Left lobe of liver (tissue), 2 donors: ENCODE results near the gene FOXC2. TPM values are rescaled to one million over a fixed set of nuclear protein-coding genes. Genes with fewer than 3 reads are reported as not detected.
A peak's percentile ranks its signal among the peaks of the same experiment; 100 is the strongest.

ENCODE experiments used
- ATAC-seq: fragments of 200-7000 bp; cut with Tn5 transposase; one replicate; pipeline ENCODE4 v1.9.1; 2020; ENCODE audit warnings: mild to moderate bottlenecking, moderate library complexity
- DNase-seq: peaks from one replicate; pipeline ENCODE4 v3.0.0-alpha.2; 2020; ENCODE audit warnings: low spot score
- total RNA-seq: library from RNA; stranded (reverse); gene quantifications from one replicate; pipeline ENCODE4 v1.2.1, GENCODE V29; 2021
- donor health status: DM: no; HTN: no; CAD: no; lungs with moderate emphysema.
- donor health status: DM: no; HTN: yes; CAD: no.

FOXC2 gene
- total RNA-seq, 1 donor from 2014 or later, result 0.13 TPM

GRCh38 chr16:86554917-86555703, 11.5 kb upstream of the FOXC2 start, which contains the start of gene MTHFSD:
TSS of gene MTHFSD (minus strand) at chr16:86555235. CDS start at chr16:86555184, 51 bp downstream.
- peak; percentile 98 for ATAC-seq
- DNase-seq, result peak; percentile 95

- no peak for ATAC-seq
- no peak for DNase-seq
Measured at GRCh38 chr16:86555704-86556075, 10.9 kb upstream of the FOXC2 start.

DNA sequence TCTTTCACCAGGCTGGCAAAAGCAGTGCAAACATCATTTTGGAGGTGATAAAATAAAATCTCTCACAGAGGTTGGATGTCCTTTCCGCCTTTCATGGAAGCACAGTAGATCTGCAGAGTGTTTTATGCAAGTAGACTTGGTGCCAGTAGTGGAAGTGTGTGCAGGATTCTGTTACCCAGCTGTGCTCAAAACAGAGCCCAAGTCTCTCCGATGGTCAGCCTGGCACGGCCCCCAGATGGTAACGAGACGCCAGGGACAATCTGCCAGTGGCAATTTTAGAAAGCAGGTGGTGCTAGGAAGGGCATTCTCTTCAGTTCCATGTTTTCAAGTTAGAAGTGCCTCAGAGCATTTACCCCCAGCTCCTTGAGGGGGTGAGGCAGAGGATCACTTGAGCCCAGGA, 10.1 kb upstream of the FOXC2 start:
- DNase-seq (no peak), ATAC-seq (no peak)

GRCh38 chr16:86557587-86557986, 9.0 kb upstream of the FOXC2 start:
- DNase-seq (no peak), ATAC-seq (no peak)

DNA sequence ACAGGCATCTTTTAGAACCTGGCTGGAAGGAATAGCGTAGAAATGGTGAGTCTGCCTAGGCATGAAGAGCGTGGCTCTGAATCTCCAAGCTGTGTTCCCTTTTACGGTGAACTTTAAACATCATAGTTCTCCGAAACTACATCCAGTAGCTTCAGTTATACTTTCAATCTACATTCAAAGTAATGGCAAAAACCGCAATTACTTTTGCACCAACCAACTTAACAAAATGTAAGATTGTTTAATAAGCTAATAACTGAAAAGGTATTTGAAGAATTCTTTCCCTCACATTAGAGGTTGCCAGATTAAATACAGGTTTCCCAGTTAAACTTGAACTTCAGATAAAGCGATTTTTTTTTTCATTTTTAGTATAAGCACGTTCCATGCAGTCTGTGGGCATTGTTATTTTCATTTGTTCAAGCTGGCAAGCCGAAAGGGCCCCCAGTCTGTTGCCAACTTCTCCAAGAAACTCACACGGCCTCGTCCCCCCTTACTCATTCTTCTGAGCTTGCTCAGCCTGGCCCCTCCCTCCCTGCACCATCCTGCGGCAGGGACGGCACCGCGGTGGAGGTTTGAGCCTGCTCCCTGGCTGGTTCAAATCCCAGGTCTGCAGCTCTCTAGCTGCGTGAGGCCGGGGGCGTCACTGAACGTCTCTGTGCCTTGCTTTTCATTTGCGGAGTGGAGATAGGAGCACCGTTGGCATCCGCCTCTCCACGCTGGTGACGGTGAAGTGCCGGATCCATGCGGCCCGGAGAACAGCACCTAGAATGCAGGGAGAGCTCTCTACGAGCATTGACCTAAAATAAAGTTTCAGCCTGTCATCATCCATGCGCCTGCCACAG, 8.1 kb upstream of the FOXC2 start:
- ATAC-seq, result no peak
- DNase-seq, result no peak

GRCh38 chr16:86559802-86560305, 6.8 kb upstream of the FOXC2 start:
- DNase-seq, result no peak
- no peak for ATAC-seq

- DNase-seq (no peak), ATAC-seq (no peak)
Measured at GRCh38 chr16:86562356-86562755, 4.3 kb upstream of the FOXC2 start.

DNA sequence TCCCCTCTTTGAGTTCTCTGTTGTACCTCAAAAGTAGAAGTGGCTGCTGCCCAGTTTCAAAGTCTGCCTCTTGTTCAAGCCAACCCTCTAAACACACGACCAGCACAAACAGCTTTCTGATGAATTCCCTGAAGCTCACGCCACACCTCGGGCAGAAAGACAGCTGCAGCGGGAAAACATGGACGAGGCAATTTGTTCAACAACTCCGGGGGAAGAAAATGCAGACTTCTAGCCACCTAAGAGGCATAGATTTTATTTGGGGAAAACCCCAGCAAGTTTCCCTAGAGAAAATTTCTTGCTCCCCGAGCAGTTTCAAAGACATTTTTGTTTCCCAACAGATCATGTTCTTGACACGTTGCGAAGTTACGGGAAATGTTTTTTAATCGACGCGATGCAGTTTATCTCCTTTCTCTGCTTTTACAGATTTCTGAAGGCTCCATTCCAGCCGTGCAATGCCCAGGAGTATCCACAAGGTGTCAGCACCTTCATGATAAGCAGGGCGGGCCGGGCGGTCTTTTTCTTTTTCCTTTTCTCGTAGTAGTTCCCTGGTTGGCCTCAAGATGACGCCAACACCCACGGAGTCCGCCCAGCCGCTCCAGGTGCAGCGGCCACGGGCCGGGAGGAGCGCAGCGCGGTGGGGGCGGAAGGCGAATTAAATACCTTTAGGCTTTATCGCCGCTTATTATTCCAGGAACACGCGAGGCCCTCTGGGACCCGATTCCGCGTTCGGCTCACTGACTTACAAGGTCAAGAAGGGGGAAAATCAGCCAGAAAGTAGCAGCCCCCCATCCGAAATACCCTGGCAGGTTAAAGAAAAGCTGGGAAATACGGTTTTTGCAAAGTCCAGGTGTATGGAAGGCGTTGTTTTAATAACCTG, 2.9 kb upstream of the FOXC2 start:
- DNase-seq (peak; percentile 83), ATAC-seq (peak; percentile 100)

- ATAC-seq, result no peak
- no peak for DNase-seq
Measured at GRCh38 chr16:86565181-86565631, 1.4 kb upstream of the FOXC2 start.

- no peak for DNase-seq
- ATAC-seq, result no peak
Measured at GRCh38 chr16:86565644-86566511, 751 bp upstream of the FOXC2 start.

GRCh38 chr16:86566966-86567700, 504 bp downstream of the FOXC2 start:
- no peak for ATAC-seq
- no peak for DNase-seq

DNA sequence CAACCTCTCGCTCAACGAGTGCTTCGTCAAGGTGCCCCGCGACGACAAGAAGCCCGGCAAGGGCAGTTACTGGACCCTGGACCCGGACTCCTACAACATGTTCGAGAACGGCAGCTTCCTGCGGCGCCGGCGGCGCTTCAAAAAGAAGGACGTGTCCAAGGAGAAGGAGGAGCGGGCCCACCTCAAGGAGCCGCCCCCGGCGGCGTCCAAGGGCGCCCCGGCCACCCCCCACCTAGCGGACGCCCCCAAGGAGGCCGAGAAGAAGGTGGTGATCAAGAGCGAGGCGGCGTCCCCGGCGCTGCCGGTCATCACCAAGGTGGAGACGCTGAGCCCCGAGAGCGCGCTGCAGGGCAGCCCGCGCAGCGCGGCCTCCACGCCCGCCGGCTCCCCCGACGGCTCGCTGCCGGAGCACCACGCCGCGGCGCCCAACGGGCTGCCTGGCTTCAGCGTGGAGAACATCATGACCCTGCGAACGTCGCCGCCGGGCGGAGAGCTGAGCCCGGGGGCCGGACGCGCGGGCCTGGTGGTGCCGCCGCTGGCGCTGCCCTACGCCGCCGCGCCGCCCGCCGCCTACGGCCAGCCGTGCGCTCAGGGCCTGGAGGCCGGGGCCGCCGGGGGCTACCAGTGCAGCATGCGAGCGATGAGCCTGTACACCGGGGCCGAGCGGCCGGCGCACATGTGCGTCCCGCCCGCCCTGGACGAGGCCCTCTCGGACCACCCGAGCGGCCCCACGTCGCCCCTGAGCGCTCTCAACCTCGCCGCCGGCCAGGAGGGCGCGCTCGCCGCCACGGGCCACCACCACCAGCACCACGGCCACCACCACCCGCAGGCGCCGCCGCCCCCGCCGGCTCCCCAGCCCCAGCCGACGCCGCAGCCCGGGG, 1.3 kb downstream of the FOXC2 start:
- ATAC-seq (no peak), DNase-seq (no peak)

- ATAC-seq, result no peak
Measured at GRCh38 chr16:86568677-86569623, 2.3 kb downstream of the FOXC2 start.

DNA sequence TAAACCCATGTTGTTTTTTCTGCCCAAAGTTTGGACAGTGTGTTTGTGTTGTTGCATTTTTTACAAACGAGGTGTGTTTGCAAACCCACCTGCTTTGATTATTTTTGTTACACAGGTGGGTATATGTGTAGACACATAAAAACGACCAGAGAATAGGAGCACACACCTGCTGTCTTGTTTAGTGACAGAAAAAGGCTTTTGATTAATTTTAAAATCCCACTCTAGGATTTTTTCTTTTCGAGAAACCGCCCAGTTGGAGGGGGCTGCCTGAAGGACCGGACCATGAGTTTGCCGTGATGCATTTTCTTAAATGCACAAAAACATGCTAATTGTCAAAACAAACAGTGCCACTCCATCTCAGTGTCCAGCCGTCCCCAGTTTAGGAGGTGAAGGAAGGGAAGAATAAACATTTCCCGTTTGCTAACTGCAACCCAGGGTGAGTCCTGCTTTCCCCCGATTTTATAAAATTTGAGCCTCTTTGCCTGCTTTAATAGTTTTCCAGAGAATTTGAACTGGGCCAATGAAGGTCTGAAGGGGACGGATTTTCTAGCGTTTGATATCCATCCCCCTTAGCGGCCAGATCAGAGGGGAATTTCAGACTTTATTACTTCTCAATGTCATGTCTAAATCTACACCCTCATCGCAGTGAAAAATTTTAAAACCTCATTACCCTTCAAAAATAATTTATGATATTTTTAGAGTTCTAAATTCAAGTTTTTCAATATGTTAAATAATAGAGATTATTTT, 3.2 kb downstream of the FOXC2 start:
- DNase-seq, result no peak
- ATAC-seq, result no peak

More at GRCh38 chr16:86568677-86569623, 2.3 kb downstream of the FOXC2 start:
- no peak for DNase-seq

DNA sequence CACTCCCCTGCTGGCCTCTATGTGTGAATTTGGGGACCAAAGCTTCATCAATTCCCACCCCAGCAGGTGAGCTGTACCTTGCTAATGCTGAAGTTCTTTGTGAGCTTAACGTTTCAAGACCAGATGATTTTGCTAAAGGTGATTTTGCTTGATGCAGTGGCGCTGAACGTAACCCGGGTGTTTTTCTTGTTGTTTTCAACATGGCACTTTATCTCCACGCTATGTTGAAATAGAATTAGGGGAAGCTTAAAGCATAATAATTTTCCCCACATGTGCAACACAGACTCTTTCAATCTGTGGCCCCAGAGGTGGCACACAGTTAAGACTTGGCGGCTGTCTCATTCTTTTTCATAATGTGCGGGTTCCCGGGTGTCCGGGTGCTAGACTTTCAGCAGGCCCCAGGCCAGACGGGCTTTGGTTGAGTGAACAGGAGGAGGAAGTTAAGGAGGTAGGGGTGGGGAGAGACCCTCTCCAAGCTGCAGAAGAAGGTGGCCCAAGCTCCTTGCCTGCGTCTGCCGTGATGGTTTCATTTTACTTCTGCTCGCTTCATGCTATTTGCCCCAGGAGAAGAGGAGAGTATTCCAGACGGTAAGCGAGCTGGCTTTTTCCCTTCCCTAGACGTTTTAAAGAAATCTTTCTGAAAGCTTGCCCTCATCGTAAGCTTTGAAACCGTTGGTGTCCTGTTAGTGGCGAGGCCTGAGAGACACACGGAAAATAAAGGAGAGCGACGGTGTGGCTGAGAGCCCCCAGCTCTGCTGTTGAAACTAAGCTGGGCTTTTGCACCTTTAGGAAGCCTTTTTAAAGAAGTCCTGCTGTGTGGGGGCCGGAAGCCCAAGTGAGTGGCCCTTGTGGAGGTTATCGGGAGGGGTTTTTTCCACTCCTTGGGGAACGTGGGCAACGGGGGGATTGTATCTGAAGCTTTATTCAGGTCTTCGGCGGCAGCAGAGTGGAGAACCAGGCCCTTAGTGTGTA, 4.2 kb downstream of the FOXC2 start:
- DNase-seq, result no peak
- no peak for ATAC-seq
